CD4-positive, CD25-positive, alpha-beta regulatory T cell (primary cell): ENCODE data around the gene C4B. TPM values are rescaled to one million over a fixed set of nuclear protein-coding genes. Genes with fewer than 3 reads are reported as not detected.
"Not testable (repeated sequence)": the region's sequence is repeated elsewhere in the genome, so short reads cannot be mapped to it uniquely, and the experiment has no call there.

Experiments
- ATAC-seq, 2 donors: fragments of 150-1000 bp; cut with Tn5 transposase; one replicate each; pipeline ENCODE4 v1.10.0; 2021; ENCODE audit warnings: low read depth in 2 of 2, moderate number of reproducible peaks in 2 of 2, moderate library complexity in 1 of 2
- DNase-seq, 3 donors: peaks; one replicate each; pipeline versions ENCODE4 v3.0.0 to v3.0.0-alpha.2; 2012 to 2022; ENCODE audit warnings: mixed read lengths in 1 of 3
- H3K27ac ChIP-seq: one replicate; pipeline ENCODE4 v1.7.0; 2013; ENCODE audit warnings: mild to moderate bottlenecking, low read length; ENCODE audit not compliant: insufficient read depth, poor library complexity, severe bottlenecking
- H3K27me3 ChIP-seq: one replicate; pipeline ENCODE4 v1.7.0; 2013; ENCODE audit warnings: low read length; ENCODE audit not compliant: control insufficient read depth, insufficient read depth
- H3K36me3 ChIP-seq: one replicate; pipeline ENCODE4 v1.7.0; 2013; ENCODE audit warnings: mild to moderate bottlenecking, low read length, moderate library complexity; ENCODE audit not compliant: control insufficient read depth, insufficient read depth
- H3K4me1 ChIP-seq: 2 replicates; pipeline ENCODE4 v1.7.0; 2013; ENCODE audit warnings: mild to moderate bottlenecking, low read length; ENCODE audit not compliant: insufficient read depth, control insufficient read depth, poor library complexity, severe bottlenecking
- H3K4me3 ChIP-seq: one replicate; pipeline ENCODE4 v1.7.0; 2013; ENCODE audit warnings: low read depth, mild to moderate bottlenecking, low read length, moderate library complexity
- H3K9me3 ChIP-seq, 2 experiments: 1 replicate in 1 of 2; 2 replicates in 1 of 2; pipeline ENCODE4 v1.7.0; 2013; ENCODE audit warnings: low read length in 2 of 2, mild to moderate bottlenecking in 1 of 2, moderate library complexity in 1 of 2; ENCODE audit not compliant: control insufficient read depth in 2 of 2
- H3K27ac Mint-ChIP-seq, 3 donors: one replicate each; pipeline ENCODE4 v1.8.0; 2020 to 2022; ENCODE audit warnings: mild to moderate bottlenecking in 3 of 3, mixed read lengths in 3 of 3, moderate library complexity in 2 of 3
- H3K27me3 Mint-ChIP-seq: one replicate; pipeline ENCODE4 v1.8.0; 2022; ENCODE audit warnings: mild to moderate bottlenecking, mixed read lengths
- H3K36me3 Mint-ChIP-seq: one replicate; pipeline ENCODE4 v1.8.0; 2020; ENCODE audit warnings: mixed read lengths
- H3K4me1 Mint-ChIP-seq, 4 donors: one replicate each; pipeline ENCODE4 v1.8.0; 2020 to 2022; ENCODE audit warnings: mixed read lengths in 4 of 4, mild to moderate bottlenecking in 1 of 4
- H3K4me3 Mint-ChIP-seq, 4 donors: one replicate each; pipeline ENCODE4 v1.8.0; 2020 to 2022; ENCODE audit warnings: mild to moderate bottlenecking in 4 of 4, mixed read lengths in 4 of 4, moderate library complexity in 3 of 4
- H3K9me3 Mint-ChIP-seq, 7 donors: one replicate each; pipeline ENCODE4 v1.8.0; 2020 to 2022; ENCODE audit warnings: mixed read lengths in 7 of 7, mild to moderate bottlenecking in 3 of 7, moderate library complexity in 2 of 7
- polyA plus RNA-seq, 4 donors: library from polyadenylated mRNA; unstranded; fragments of 300-500 nt; fragmentation: Illumina TruSeq; gene quantifications; one replicate each; pipeline ENCODE4 v1.2.3, GENCODE V29; 2021
- total RNA-seq: library from RNA; stranded (reverse); gene quantifications from one replicate; pipeline ENCODE4 v1.2.3, GENCODE V29; 2022

C4B gene
- total and polyA plus RNA-seq, 5 donors from 2014 or later = 0.52 to 3.6 TPM; not detected in 3

- Histone ChIP-seq H3K4me1 (peaks cover 22% of the 10 kb centered on the region), H3K27ac (peak overlapping the region; percentile 100), H3K9me3 (no peaks in the 10 kb centered on the region), H3K36me3 (peaks cover 47% of the 10 kb centered on the region), H3K27me3 (no peaks in the 10 kb centered on the region), H3K4me3 (no peak overlapping the region)
- H3K4me3 Mint-ChIP-seq = peak overlapping the region; percentile 70 to 99 (median 85)
- ATAC-seq = no peak
- H3K27me3 Mint-ChIP-seq = peaks cover 9% of the 10 kb centered on the region
- no peaks in the 10 kb centered on the region for H3K9me3 Mint-ChIP-seq
- H3K27ac Mint-ChIP-seq = peak overlapping the region; percentile 3 to 100 (median 91)
- H3K36me3 Mint-ChIP-seq = peaks cover 15% of the 10 kb centered on the region
- no peak for DNase-seq
- peaks cover 15 to 60% (median 38%) of the 10 kb centered on the region in 4 donors for H3K4me1 Mint-ChIP-seq
Observed at GRCh38 chr6:31969712-31970603, 44.6 kb upstream of the C4B start.

GRCh38 chr6:31970604-31971271 is 43.9 kb upstream of the C4B start:
- Mint-ChIP-seq H3K4me1 (peaks cover 15 to 60% (median 38%) of the 10 kb centered on the region in 4 donors), H3K27ac (peak overlapping the region; percentile 52 to 100 (median 99)), H3K9me3 (no peaks in the 10 kb centered on the region), H3K36me3 (peaks cover 12% of the 10 kb centered on the region), H3K27me3 (peaks cover 9% of the 10 kb centered on the region), H3K4me3 (peak overlapping the region; percentile 99 to 100 (median 99))
- H3K36me3 ChIP-seq = peaks cover 39% of the 10 kb centered on the region
- H3K4me3 ChIP-seq = peak overlapping the region; percentile 91
- no peak for DNase-seq
- H3K27ac ChIP-seq = peak overlapping the region; percentile 100
- no peaks in the 10 kb centered on the region for H3K9me3 ChIP-seq
- peaks cover 22% of the 10 kb centered on the region for H3K4me1 ChIP-seq
- no peak for ATAC-seq
- no peaks in the 10 kb centered on the region for H3K27me3 ChIP-seq

GRCh38 chr6:31971279-31971992 is 43.2 kb upstream of the C4B start:
- H3K27me3 ChIP-seq = no peaks in the 10 kb centered on the region
- DNase-seq = no peak
- Mint-ChIP-seq H3K4me1 (peaks cover 15 to 60% (median 38%) of the 10 kb centered on the region in 4 donors), H3K27ac (peak overlapping the region; percentile 99 to 100 (median 99)), H3K36me3 (peaks cover 12% of the 10 kb centered on the region), H3K4me3 (peak overlapping the region; percentile 99 to 100 (median 99)), H3K27me3 (peaks cover 9% of the 10 kb centered on the region), H3K9me3 (no peaks in the 10 kb centered on the region)
- no peak for ATAC-seq
- H3K4me3 ChIP-seq = peak overlapping the region; percentile 91
- H3K4me1 ChIP-seq = peaks cover 22% of the 10 kb centered on the region
- peak overlapping the region; percentile 100 for H3K27ac ChIP-seq
- H3K9me3 ChIP-seq = no peaks in the 10 kb centered on the region
- H3K36me3 ChIP-seq = peaks cover 33% of the 10 kb centered on the region

GRCh38 chr6:31971993-31972708 is 42.4 kb upstream of the C4B start, which contains the start of gene DXO:
DXO (minus strand) TSS chr6:31972138; CDS start chr6:31971675, 463 bp downstream.
- peak; percentile 97 to 99 (median 99) for DNase-seq
- Histone ChIP-seq H3K4me3 (peak within 1 kb of the TSS; percentile 91), H3K36me3 (peaks cover 26% of the 10 kb centered on the region), H3K4me1 (peaks cover 22% of the 10 kb centered on the region), H3K9me3 (no peaks in the 10 kb centered on the region), H3K27ac (peak within 1 kb of the TSS; percentile 100), H3K27me3 (no peaks in the 10 kb centered on the region)
- peaks cover 15 to 59% (median 37%) of the 10 kb centered on the region in 4 donors for H3K4me1 Mint-ChIP-seq
- peak within 1 kb of the TSS; percentile 99 to 100 (median 99) for H3K4me3 Mint-ChIP-seq
- no peaks in the 10 kb centered on the region for H3K9me3 Mint-ChIP-seq
- peaks cover 10% of the 10 kb centered on the region for H3K36me3 Mint-ChIP-seq
- H3K27me3 Mint-ChIP-seq = peaks cover 9% of the 10 kb centered on the region
- peak; percentile 94 to 95 for ATAC-seq
- peak within 1 kb of the TSS; percentile 99 to 100 (median 99) for H3K27ac Mint-ChIP-seq

- peaks cover 19% of the 10 kb centered on the region for H3K36me3 ChIP-seq
- H3K27me3 ChIP-seq = no peaks in the 10 kb centered on the region
- Mint-ChIP-seq H3K4me1 (peaks cover 15 to 53% (median 34%) of the 10 kb centered on the region in 4 donors), H3K9me3 (no peaks in the 10 kb centered on the region), H3K27ac (peak overlapping the region; percentile 99 to 100 (median 99)), H3K36me3 (peaks cover 8% of the 10 kb centered on the region), H3K27me3 (peaks cover 9% of the 10 kb centered on the region), H3K4me3 (peak overlapping the region; percentile 99 to 100 (median 99))
- H3K4me1 ChIP-seq = peaks cover 22% of the 10 kb centered on the region
- H3K9me3 ChIP-seq = no peaks in the 10 kb centered on the region
- H3K4me3 ChIP-seq = peak overlapping the region; percentile 91
- ATAC-seq (no peak), DNase-seq (no peak)
- peak overlapping the region; percentile 100 for H3K27ac ChIP-seq
Observed at GRCh38 chr6:31972709-31973350, 41.8 kb upstream of the C4B start.

- peaks cover 28% of the 10 kb centered on the region for H3K4me1 ChIP-seq
- H3K27ac ChIP-seq, H3K36me3 ChIP-seq, H3K27me3 Mint-ChIP-seq, DNase-seq, H3K27me3 ChIP-seq, ATAC-seq, H3K4me3 ChIP-seq, H3K9me3 Mint-ChIP-seq, H3K4me3 Mint-ChIP-seq, H3K36me3 Mint-ChIP-seq, H3K27ac Mint-ChIP-seq, H3K9me3 ChIP-seq: not testable (repeated sequence)
- peaks cover 15 to 48% (median 29%) of the 10 kb centered on the region in 4 donors for H3K4me1 Mint-ChIP-seq
Observed at GRCh38 chr6:31976065-31976464, 38.5 kb upstream of the C4B start.
